MM.1S (cell line): ENCODE measurements around the gene RPTOR.

Experiments used
- DNase-seq: peaks from one replicate; pipeline ENCODE4 v3.0.0-alpha.2; 2015
- H2AFZ ChIP-seq: fragments of 300-600 bp; sonication (generic); 2 replicates; pipeline ENCODE4 v1.6.0; 2016; ENCODE audit warnings: antibody characterized with exemption, low read length
- H3F3A ChIP-seq: fragments of 300-600 bp; sonication (generic); 2 replicates; pipeline ENCODE4 v1.6.1; 2016; ENCODE audit warnings: mild to moderate bottlenecking, antibody characterized with exemption, low read length, moderate library complexity, mixed read lengths; ENCODE audit not compliant: insufficient read depth
- H3K27ac ChIP-seq: fragments of 300-600 bp; sonication (generic); 2 replicates; pipeline ENCODE4 v1.5.1; 2016; ENCODE audit warnings: mild to moderate bottlenecking, low read length
- H3K27me3 ChIP-seq: fragments of 300-600 bp; sonication (generic); replicated peaks from 2 replicates; pipeline ENCODE4 v1.6.0; 2016; ENCODE audit warnings: low read length; ENCODE audit not compliant: insufficient read depth
- H3K36me3 ChIP-seq: fragments of 300-600 bp; sonication (generic); replicated peaks from 2 replicates; pipeline ENCODE4 v1.6.1; 2016; ENCODE audit warnings: mild to moderate bottlenecking, low read length, mixed read lengths; ENCODE audit not compliant: insufficient read depth
- H3K4me1 ChIP-seq: fragments of 300-600 bp; sonication (generic); 2 replicates; pipeline ENCODE4 v1.6.1; 2016; ENCODE audit warnings: low read length, mixed read lengths
- H3K4me2 ChIP-seq: fragments of 300-600 bp; sonication (generic); 2 replicates; pipeline ENCODE4 v1.6.0; 2016; ENCODE audit warnings: low read depth, low read length
- H3K4me3 ChIP-seq: fragments of 300-600 bp; sonication (generic); 2 replicates; pipeline ENCODE4 v1.5.1; 2016; ENCODE audit warnings: low read length, mixed read lengths
- H3K79me2 ChIP-seq: fragments of 300-600 bp; sonication (generic); 2 replicates; pipeline ENCODE4 v1.6.1; 2016; ENCODE audit warnings: mixed run types, low read length, mixed read lengths
- H3K9ac ChIP-seq: fragments of 300-600 bp; sonication (generic); 2 replicates; pipeline ENCODE4 v1.6.1; 2016; ENCODE audit warnings: low read length, mixed read lengths
- H3K9me2 ChIP-seq: fragments of 300-600 bp; sonication (generic); replicated peaks from 2 replicates; pipeline ENCODE4 v1.6.1; 2016; ENCODE audit warnings: mild to moderate bottlenecking, low read length, mixed read lengths; ENCODE audit not compliant: insufficient read depth
- H3K9me3 ChIP-seq: fragments of 300-600 bp; sonication (generic); replicated peaks from 2 replicates; pipeline ENCODE4 v1.6.1; 2016; ENCODE audit warnings: mild to moderate bottlenecking, low read length, mixed read lengths; ENCODE audit not compliant: insufficient read depth
- H4K20me1 ChIP-seq: fragments of 300-600 bp; sonication (generic); 2 replicates; pipeline ENCODE4 v1.6.1; 2016; ENCODE audit warnings: mild to moderate bottlenecking, low read length, moderate library complexity, mixed read lengths; ENCODE audit not compliant: insufficient read depth
- CTCF ChIP-seq: fragments of 300-600 bp; sonication (generic); IDR thresholded peaks from 2 replicates; pipeline ENCODE4 v1.5.1; 2016; ENCODE audit warnings: antibody characterized with exemption, low read length, mixed read lengths
- EZH2 ChIP-seq: fragments of 300-600 bp; sonication (generic); optimal IDR thresholded peaks from 2 replicates; pipeline ENCODE3; 2017; ENCODE audit warnings: low read depth, mild to moderate bottlenecking, antibody characterized with exemption, low read length, mixed read lengths
- EZH2phosphoT487 ChIP-seq: fragments of 300-600 bp; sonication (generic); IDR thresholded peaks from 2 replicates; pipeline ENCODE4 v1.6.1; 2018; ENCODE audit warnings: antibody characterized with exemption, low read length

The RPTOR gene

GRCh38 chr17:80545499-80545826 is 825 bp downstream of the RPTOR start:
- no peak for DNase-seq
- H3K4me1 ChIP-seq = peaks cover 10% of the 10 kb centered on the region
- peaks cover 31% of the 10 kb centered on the region for H3K27me3 ChIP-seq
- peak overlapping the region; percentile 40; the same call in 1 of the 2 replicates for H3K27ac ChIP-seq
- H2AFZ ChIP-seq = peak overlapping the region; percentile 71; the same call in 1 of the 2 replicates
- no peaks in the 10 kb centered on the region for H4K20me1 ChIP-seq
- H3K36me3 ChIP-seq = no peaks in the 10 kb centered on the region
- H3K4me2 ChIP-seq = peak overlapping the region; percentile 96
- H3K9me3 ChIP-seq = no peaks in the 10 kb centered on the region
- TF ChIP-seq CTCF (no peak), EZH2phosphoT487 (no peak), EZH2 (no peak)
- peaks cover 57% of the 10 kb centered on the region for H3K79me2 ChIP-seq
- H3F3A ChIP-seq = no peaks in the 10 kb centered on the region
- peak overlapping the region; percentile 94 for H3K4me3 ChIP-seq
- no peaks in the 10 kb centered on the region for H3K9me2 ChIP-seq
- peak overlapping the region; percentile 96 for H3K9ac ChIP-seq

DNA sequence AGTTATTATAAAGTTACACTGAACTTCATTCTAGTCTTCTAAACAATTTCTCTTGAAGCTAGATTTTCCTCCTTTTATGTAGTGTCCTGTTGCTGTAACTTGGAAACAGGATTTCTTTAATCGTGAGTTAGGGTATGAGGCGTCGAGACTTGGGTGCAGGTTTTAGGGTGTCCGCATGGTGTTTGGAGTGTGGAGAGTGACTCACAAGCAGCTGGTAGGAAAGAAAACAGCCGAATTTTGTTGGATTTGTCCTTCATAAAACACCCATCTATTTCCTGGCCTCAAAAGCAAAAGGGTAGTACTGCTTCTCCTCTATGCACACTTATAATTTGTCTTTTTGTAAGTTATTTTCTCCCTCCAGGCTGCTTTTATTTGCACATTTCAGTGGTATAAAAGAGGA is 1.6 kb downstream of the RPTOR start:
- Histone ChIP-seq H3K9me2 (no peaks in the 10 kb centered on the region), H3F3A (no peaks in the 10 kb centered on the region), H2AFZ (no peak overlapping the region), H3K9ac (no peak overlapping the region), H3K9me3 (no peaks in the 10 kb centered on the region), H3K27me3 (peaks cover 25% of the 10 kb centered on the region), H3K27ac (no peak overlapping the region), H3K79me2 (peaks cover 61% of the 10 kb centered on the region), H3K4me3 (peak overlapping the region; percentile 94; the same call in 1 of the 2 replicates), H3K36me3 (no peaks in the 10 kb centered on the region), H3K4me1 (peaks cover 10% of the 10 kb centered on the region), H4K20me1 (no peaks in the 10 kb centered on the region), H3K4me2 (peak overlapping the region; percentile 96)
- TF ChIP-seq EZH2phosphoT487 (no peak), CTCF (no peak), EZH2 (no peak)
- no peak for DNase-seq

- no peaks in the 10 kb centered on the region for H3K4me1 ChIP-seq
- H3K4me3 ChIP-seq = no peak overlapping the region
- peaks cover 70% of the 10 kb centered on the region for H3K79me2 ChIP-seq
- H3K27ac ChIP-seq = no peak overlapping the region
- TF ChIP-seq EZH2 (no peak), CTCF (no peak), EZH2phosphoT487 (no peak)
- H3K4me2 ChIP-seq = no peak overlapping the region
- no peaks in the 10 kb centered on the region for H3K9me3 ChIP-seq
- H3K9me2 ChIP-seq = no peaks in the 10 kb centered on the region
- H4K20me1 ChIP-seq = no peaks in the 10 kb centered on the region
- DNase-seq = no peak
- no peaks in the 10 kb centered on the region for H3K36me3 ChIP-seq
- no peaks in the 10 kb centered on the region for H3F3A ChIP-seq
- no peak overlapping the region for H3K9ac ChIP-seq
- no peak overlapping the region for H2AFZ ChIP-seq
- H3K27me3 ChIP-seq = no peaks in the 10 kb centered on the region
These were observed 7.9 kb downstream of the RPTOR start for GRCh38 chr17:80552523-80552922.
